OCI-LY7 (cell line): ENCODE measurements around the gene NFATC1. TPM values are rescaled to one million over a fixed set of nuclear protein-coding genes. Genes with fewer than 3 reads are reported as not detected.

Source experiments
- BruUV-seq: library from RNA; stranded (reverse); fragments of 400-500 nt; replicated peaks from 2 replicates; lab custom pipeline; 2021; lab: Mats Ljungman, UMichigan
- CTCF ChIA-PET: fragments of 300-600 bp; sonication (Branson Sonifier 250); formaldehyde crosslinking; loops from one replicate; lab custom pipeline; 2022; ENCODE audit warnings: antibody characterized with exemption; ENCODE audit not compliant: unreplicated experiment; lab: Charles Lee
- POLR2A ChIA-PET: fragments of 300-600 bp; sonication (Branson Sonifier 250); formaldehyde crosslinking; loops from one replicate; lab custom pipeline; 2022; ENCODE audit warnings: antibody characterized with exemption; lab: Charles Lee
- DNase-seq: peaks from one replicate; pipeline ENCODE4 v3.0.0-alpha.2; 2015; ENCODE audit warnings: low spot score
- H2AFZ ChIP-seq: fragments of 200-600 bp; sonication (generic), shearing (Covaris generic); 2 replicates; pipeline ENCODE4 v1.6.1; 2014; ENCODE audit warnings: mild to moderate bottlenecking, antibody characterized with exemption, low read length, moderate library complexity
- H3K27ac ChIP-seq: fragments of 200-600 bp; sonication (generic); 2 replicates; pipeline ENCODE4 v1.5.1; 2014; ENCODE audit warnings: mixed run types, low read depth, mild to moderate bottlenecking, moderate library complexity, low read length, inconsistent platforms; ENCODE audit not compliant: poor library complexity, severe bottlenecking
- H3K36me3 ChIP-seq: fragments of 200-600 bp; sonication (generic); 2 replicates; pipeline ENCODE4 v1.6.1; 2014; ENCODE audit warnings: mild to moderate bottlenecking, antibody characterized with exemption, low read length, moderate library complexity, mixed read lengths; ENCODE audit not compliant: insufficient read depth
- H3K4me1 ChIP-seq: fragments of 200-600 bp; sonication (generic); 2 replicates; pipeline ENCODE4 v1.5.1; 2014; ENCODE audit warnings: mild to moderate bottlenecking, low read length; ENCODE audit not compliant: insufficient read depth, poor library complexity, severe bottlenecking
- H3K4me2 ChIP-seq: fragments of 200-600 bp; sonication (generic); 2 replicates; pipeline ENCODE4 v1.6.1; 2014; ENCODE audit warnings: mild to moderate bottlenecking, low read length
- H3K4me3 ChIP-seq: fragments of 200-600 bp; sonication (generic); 2 replicates; pipeline ENCODE4 v1.5.1; 2014; ENCODE audit warnings: mild to moderate bottlenecking, low read depth, low read length; ENCODE audit not compliant: poor library complexity, severe bottlenecking
- H3K79me2 ChIP-seq: fragments of 200-600 bp; sonication (generic); 2 replicates; pipeline ENCODE4 v1.6.1; 2016; ENCODE audit warnings: low read depth, mild to moderate bottlenecking, low read length, moderate library complexity, mixed read lengths; ENCODE audit not compliant: insufficient read depth
- H3K9me2 ChIP-seq: fragments of 200-600 bp; sonication (generic); 2 replicates; pipeline ENCODE4 v1.6.1; 2016; ENCODE audit warnings: mild to moderate bottlenecking, low read length, mixed read lengths; ENCODE audit not compliant: insufficient read depth
- H3K9me3 ChIP-seq: fragments of 200-600 bp; sonication (generic); 2 replicates; pipeline ENCODE4 v1.6.1; 2014; ENCODE audit warnings: mild to moderate bottlenecking, mixed run types, low read length, mixed read lengths
- H4K20me1 ChIP-seq: fragments of 200-600 bp; sonication (generic); 2 replicates; pipeline ENCODE4 v1.6.1; 2014; ENCODE audit warnings: mild to moderate bottlenecking, antibody characterized with exemption, low read length, moderate library complexity, mixed read lengths; ENCODE audit not compliant: insufficient read depth
- CTCF ChIP-seq: fragments of 200-600 bp; sonication (generic); conservative IDR thresholded peaks from 2 replicates; pipeline ENCODE4 v1.5.1; 2014; ENCODE audit warnings: mild to moderate bottlenecking, antibody characterized with exemption, low read length, moderate library complexity, mixed read lengths
- EZH2phosphoT487 ChIP-seq: fragments of 200-600 bp; sonication (generic); IDR thresholded peaks from 2 replicates; pipeline ENCODE4 v1.6.1; 2018; ENCODE audit warnings: low read depth, borderline replicate concordance, mild to moderate bottlenecking, mixed run types, antibody characterized with exemption, low read length, moderate library complexity, mixed read lengths
- intact Hi-C: fragments of 100-400 bp; cut with micrococcal nuclease; formaldehyde crosslinking; loops from one replicate; pipeline ENCODE4 v1.10.0; 2022; ENCODE audit not compliant: unreplicated experiment
- total RNA-seq, 2 experiments: library from RNA; depleted of rRNA in 1 of 2; stranded (reverse); fragments of >200 nt in 1 of 2; shearing (Covaris generic) in 1 of 2; gene quantifications; 2 replicates each; pipeline ENCODE4 v1.2.3, GENCODE V29; 2014 to 2022

The NFATC1 gene
- total RNA-seq, 2 experiments from 2014 or later = 23.6 to 50.4 TPM

- no peaks in the 10 kb centered on the region for H3K9me2 ChIP-seq
- intact Hi-C loops = no loop called here
- ChIA-PET CTCF (no interaction called here), POLR2A (no interaction called here)
- H3K36me3 ChIP-seq = peaks cover 23% of the 10 kb centered on the region
- no peaks in the 10 kb centered on the region for H3K9me3 ChIP-seq
- H3K79me2 ChIP-seq = no peaks in the 10 kb centered on the region
- no peak overlapping the region for H2AFZ ChIP-seq
- no TSS peak for BruUV-seq
- H3K4me1 ChIP-seq = no peaks in the 10 kb centered on the region
- no peak overlapping the region for H3K4me2 ChIP-seq
- no peak overlapping the region for H3K27ac ChIP-seq
- DNase-seq = no peak
- TF ChIP-seq EZH2phosphoT487 = no peak
- no peak for TF ChIP-seq CTCF
- no peaks in the 10 kb centered on the region for H4K20me1 ChIP-seq
- H3K4me3 ChIP-seq = no peak overlapping the region
These were observed 47.7 kb upstream of the NFATC1 start for GRCh38 chr18:79348066-79348465.

- Histone ChIP-seq H3K79me2 (no peaks in the 10 kb centered on the region), H3K4me2 (no peak overlapping the region), H3K4me3 (no peak overlapping the region), H3K36me3 (no peaks in the 10 kb centered on the region), H3K9me2 (no peaks in the 10 kb centered on the region), H4K20me1 (no peaks in the 10 kb centered on the region), H2AFZ (no peak overlapping the region), H3K27ac (no peak overlapping the region), H3K4me1 (no peaks in the 10 kb centered on the region), H3K9me3 (no peaks in the 10 kb centered on the region)
- intact Hi-C loops = no loop called here
- DNase-seq = no peak
- no TSS peak for BruUV-seq
- ChIA-PET POLR2A (no interaction called here), CTCF (no interaction called here)
- TF ChIP-seq EZH2phosphoT487 = no peak
- no peak for TF ChIP-seq CTCF
These were observed 43.3 kb upstream of the NFATC1 start for GRCh38 chr18:79352432-79352831.

DNA sequence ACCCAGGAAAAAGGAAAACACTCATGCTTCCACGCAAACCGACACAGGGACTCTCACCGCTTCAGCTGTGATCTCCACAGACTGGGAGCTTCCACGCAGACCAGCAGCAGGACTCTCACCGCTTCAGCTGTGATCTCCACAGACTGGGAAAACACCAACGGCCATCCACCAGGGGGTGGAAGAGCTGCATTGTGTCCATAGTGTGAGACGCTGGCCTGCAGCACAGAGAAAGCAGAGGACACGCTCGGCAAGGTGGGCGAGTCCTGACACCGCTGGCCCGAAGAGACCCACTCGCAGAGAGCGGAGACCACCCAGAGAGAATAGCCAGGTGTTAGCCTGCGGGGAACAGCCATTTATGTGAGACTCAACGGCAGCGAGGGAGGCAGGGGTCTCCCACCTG lies 42.5 kb upstream of the NFATC1 start:
- H2AFZ ChIP-seq = no peak overlapping the region
- H3K27ac ChIP-seq = no peak overlapping the region
- no TSS peak for BruUV-seq
- intact Hi-C loops = no loop called here
- H3K4me3 ChIP-seq = no peak overlapping the region
- ChIA-PET POLR2A (no interaction called here), CTCF (no interaction called here)
- H3K36me3 ChIP-seq = no peaks in the 10 kb centered on the region
- no peaks in the 10 kb centered on the region for H3K9me2 ChIP-seq
- H3K4me2 ChIP-seq = no peak overlapping the region
- H3K9me3 ChIP-seq = no peaks in the 10 kb centered on the region
- H3K4me1 ChIP-seq = no peaks in the 10 kb centered on the region
- TF ChIP-seq EZH2phosphoT487 (no peak), CTCF (no peak)
- no peak for DNase-seq
- H3K79me2 ChIP-seq = no peaks in the 10 kb centered on the region
- H4K20me1 ChIP-seq = no peaks in the 10 kb centered on the region
